Neuronal stem cell (in vitro differentiated cells): ENCODE measurements around the gene EIF2B2.

Experiments
- DNase-seq: peaks from one replicate; pipeline ENCODE4 v3.0.0-alpha.2; 2013; ENCODE audit warnings: low spot score
- H2AFZ ChIP-seq: one replicate; pipeline ENCODE4 v1.6.1; 2013; ENCODE audit warnings: mild to moderate bottlenecking, low read length, inconsistent platforms
- H2AK5ac ChIP-seq: 2 replicates; pipeline ENCODE4 v1.6.1; 2013; ENCODE audit warnings: low read depth, mild to moderate bottlenecking, inconsistent platforms, low read length, moderate library complexity, mixed read lengths
- H2BK120ac ChIP-seq: 2 replicates; pipeline ENCODE4 v1.6.1; 2013; ENCODE audit warnings: low read depth, mild to moderate bottlenecking, inconsistent platforms, low read length, moderate library complexity, mixed read lengths
- H2BK12ac ChIP-seq: one replicate; pipeline ENCODE4 v1.6.1; 2013; ENCODE audit warnings: low read length, inconsistent platforms
- H2BK15ac ChIP-seq: 2 replicates; pipeline ENCODE4 v1.6.1; 2013; ENCODE audit warnings: mild to moderate bottlenecking, low read length, inconsistent platforms, mixed read lengths
- H2BK5ac ChIP-seq: one replicate; pipeline ENCODE4 v1.6.1; 2013; ENCODE audit warnings: inconsistent platforms, mild to moderate bottlenecking, low read length, moderate library complexity
- H3K14ac ChIP-seq: one replicate; pipeline ENCODE4 v1.6.1; 2013; ENCODE audit warnings: low read length, inconsistent platforms
- H3K18ac ChIP-seq: 2 replicates; pipeline ENCODE4 v1.6.1; 2013; ENCODE audit warnings: low read length, inconsistent platforms
- H3K23ac ChIP-seq: 2 replicates; pipeline ENCODE4 v1.6.1; 2013; ENCODE audit warnings: low read depth, mild to moderate bottlenecking, mixed read lengths, low read length, inconsistent platforms; ENCODE audit not compliant: poor library complexity
- H3K27ac ChIP-seq: replicated peaks from 3 replicates; pipeline ENCODE4 v1.5.1; 2013; ENCODE audit warnings: low read length, inconsistent platforms
- H3K27me3 ChIP-seq, 3 experiments: 2 replicates each; pipeline ENCODE4 v1.6.1; 2013; ENCODE audit warnings: low read length in 3 of 3, mild to moderate bottlenecking in 2 of 3, inconsistent platforms in 1 of 3, low read depth in 1 of 3, mixed read lengths in 1 of 3, moderate library complexity in 1 of 3; ENCODE audit not compliant: control insufficient read depth in 3 of 3, insufficient read depth in 3 of 3
- H3K36me3 ChIP-seq, 2 donors: replicated peaks in 1 of 2; 2 replicates each; pipeline ENCODE4 v1.6.1; 2013; ENCODE audit warnings: low read length in 2 of 2; ENCODE audit not compliant: control insufficient read depth in 2 of 2, insufficient read depth in 2 of 2
- H3K4ac ChIP-seq: 2 replicates; pipeline ENCODE4 v1.6.1; 2013; ENCODE audit warnings: inconsistent platforms, mild to moderate bottlenecking, low read length, moderate library complexity
- H3K4me1 ChIP-seq, 2 donors: 1 replicate in 1 of 2; 2 replicates in 1 of 2; pipeline ENCODE4 v1.6.1; 2013; ENCODE audit warnings: low read length in 2 of 2, low read depth in 1 of 2; ENCODE audit not compliant: control insufficient read depth in 2 of 2, insufficient read depth in 1 of 2
- H3K4me2 ChIP-seq: one replicate; pipeline ENCODE4 v1.6.1; 2013; ENCODE audit warnings: mild to moderate bottlenecking, low read length, inconsistent platforms; ENCODE audit not compliant: insufficient read depth, poor library complexity, severe bottlenecking
- H3K4me3 ChIP-seq, 2 donors: 2 replicates each; pipeline ENCODE4 v1.5.1; 2013; ENCODE audit warnings: low read length in 2 of 2, mild to moderate bottlenecking in 2 of 2, inconsistent platforms in 1 of 2, moderate library complexity in 1 of 2
- H3K79me1 ChIP-seq: one replicate; pipeline ENCODE4 v1.6.1; 2013; ENCODE audit warnings: low read depth, mild to moderate bottlenecking, inconsistent platforms, low read length, moderate library complexity
- H3K9ac ChIP-seq: one replicate; pipeline ENCODE4 v1.6.1; 2013; ENCODE audit warnings: mild to moderate bottlenecking, low read depth, low read length, inconsistent platforms; ENCODE audit not compliant: poor library complexity
- H3K9me3 ChIP-seq, 2 donors: replicated peaks in 1 of 2; 2 replicates each; pipeline versions ENCODE3 to v1.6.1; 2013; ENCODE audit warnings: low read length in 2 of 2, mild to moderate bottlenecking in 2 of 2, inconsistent platforms in 1 of 2, low read depth in 1 of 2, mixed read lengths in 1 of 2, moderate library complexity in 1 of 2; ENCODE audit not compliant: control insufficient read depth in 2 of 2, insufficient read depth in 1 of 2
- H4K8ac ChIP-seq: one replicate; pipeline ENCODE4 v1.6.1; 2013; ENCODE audit warnings: low read depth, mild to moderate bottlenecking, inconsistent platforms, low read length, moderate library complexity
- H4K91ac ChIP-seq: one replicate; pipeline ENCODE4 v1.6.1; 2013; ENCODE audit warnings: low read length, low read depth, mild to moderate bottlenecking, inconsistent platforms; ENCODE audit not compliant: poor library complexity
- WGBS, 2 donors: extraction: QIAGEN DNeasy Blood & Tissue Kit; methylation state at CpG; one replicate each; pipeline ENCODE4 v1.1.7; 2013; ENCODE audit warnings: missing lambda C conversion rate in 2 of 2, mixed read lengths in 1 of 2; ENCODE audit not compliant: insufficient read length in 2 of 2, insufficient replicate concordance in 1 of 2; ENCODE audit errors: extremely low coverage in 2 of 2; 5-methylcytosine and 5-hydroxymethylcytosine counted together

The EIF2B2 gene

GRCh38 chr14:74981833-74982232 is 20.9 kb upstream of the EIF2B2 start:
- Histone ChIP-seq H3K4me3 (no peak overlapping the region), H3K14ac (no peak overlapping the region), H4K91ac (no peak overlapping the region), H4K8ac (no peak overlapping the region), H3K79me1 (no peaks in the 10 kb centered on the region), H3K36me3 (no peaks in the 10 kb centered on the region), H3K4ac (no peak overlapping the region), H2BK120ac (no peak overlapping the region), H3K23ac (no peak overlapping the region), H3K18ac (no peak overlapping the region), H2AK5ac (peak overlapping the region; percentile 48), H3K4me2 (no peak overlapping the region), H3K27ac (no peak overlapping the region), H3K9ac (no peak overlapping the region), H2BK15ac (no peak overlapping the region), H2AFZ (no peak overlapping the region), H2BK12ac (no peak overlapping the region), H3K4me1 (peaks cover 37 to 39% of the 10 kb centered on the region in 2 donors), H3K27me3 (no peaks in the 10 kb centered on the region), H3K9me3 (no peaks in the 10 kb centered on the region), H2BK5ac (no peak overlapping the region)
- WGBS, 2 donors = no CpG with 5 or more reads among the region's 5 CpGs
- no peak for DNase-seq

GRCh38 chr14:74982661-74983060 is 20.1 kb upstream of the EIF2B2 start:
- H4K91ac ChIP-seq = no peak overlapping the region

GRCh38 chr14:74983343-74983742 is 19.4 kb upstream of the EIF2B2 start:
- Histone ChIP-seq H2BK15ac (no peak overlapping the region), H4K8ac (no peak overlapping the region), H3K23ac (no peak overlapping the region), H3K27ac (no peak overlapping the region), H3K9ac (no peak overlapping the region), H3K14ac (no peak overlapping the region), H3K4me1 (peaks cover 31 to 32% of the 10 kb centered on the region in 2 donors), H4K91ac (no peak overlapping the region), H2BK120ac (no peak overlapping the region), H3K4me2 (no peak overlapping the region), H2BK12ac (no peak overlapping the region), H3K79me1 (no peaks in the 10 kb centered on the region), H2AFZ (no peak overlapping the region), H3K4ac (no peak overlapping the region), H3K4me3 (no peak overlapping the region), H3K18ac (no peak overlapping the region), H2BK5ac (no peak overlapping the region), H3K27me3 (no peaks in the 10 kb centered on the region), H3K9me3 (no peaks in the 10 kb centered on the region), H3K36me3 (no peaks in the 10 kb centered on the region), H2AK5ac (no peak overlapping the region)
- no peak for DNase-seq
- WGBS, 2 donors = no CpG with 5 or more reads among the region's 1 CpG

More at GRCh38 chr14:74982661-74983060, 20.1 kb upstream of the EIF2B2 start:
- no peak overlapping the region for H2BK120ac ChIP-seq
- no peaks in the 10 kb centered on the region for H3K9me3 ChIP-seq
- no peak overlapping the region for H3K4ac ChIP-seq
- H2BK15ac ChIP-seq = no peak overlapping the region
- no peak overlapping the region for H3K23ac ChIP-seq
- H2BK5ac ChIP-seq = no peak overlapping the region
- no peak overlapping the region for H3K14ac ChIP-seq
- no peak overlapping the region for H2BK12ac ChIP-seq
- no peak overlapping the region for H3K4me2 ChIP-seq
- H3K9ac ChIP-seq = no peak overlapping the region
- no CpG with 5 or more reads among the region's 4 CpGs for WGBS, 2 donors
- H2AFZ ChIP-seq = no peak overlapping the region
- H4K8ac ChIP-seq = no peak overlapping the region
- no peak for DNase-seq
- no peak overlapping the region for H3K4me3 ChIP-seq
- no peaks in the 10 kb centered on the region for H3K79me1 ChIP-seq
- H2AK5ac ChIP-seq = no peak overlapping the region
- H3K27ac ChIP-seq = no peak overlapping the region
- H3K18ac ChIP-seq = peak overlapping the region; percentile 35
- no peaks in the 10 kb centered on the region for H3K27me3 ChIP-seq
- H3K4me1 ChIP-seq = peaks cover 34 to 37% of the 10 kb centered on the region in 2 donors
- no peaks in the 10 kb centered on the region for H3K36me3 ChIP-seq

- Histone ChIP-seq H3K4me1 (peaks cover 23% of the 10 kb centered on the region in 2 donors), H2BK5ac (no peak overlapping the region), H3K4ac (no peak overlapping the region), H3K27me3 (no peaks in the 10 kb centered on the region), H2BK120ac (peak overlapping the region; percentile 20), H3K23ac (no peak overlapping the region), H3K4me2 (no peak overlapping the region), H2BK15ac (no peak overlapping the region), H2AK5ac (peak overlapping the region; percentile 22), H3K79me1 (no peaks in the 10 kb centered on the region), H4K91ac (no peak overlapping the region), H3K9me3 (no peaks in the 10 kb centered on the region), H4K8ac (no peak overlapping the region), H3K14ac (no peak overlapping the region), H3K9ac (peak overlapping the region; percentile 10), H3K27ac (no peak overlapping the region), H3K36me3 (no peaks in the 10 kb centered on the region), H3K4me3 (no peak overlapping the region), H3K18ac (peak overlapping the region; percentile 74), H2AFZ (peak overlapping the region; percentile 49), H2BK12ac (no peak overlapping the region)
- WGBS, 2 donors = no CpG with 5 or more reads among the region's 16 CpGs
- DNase-seq = no peak
These were observed 18.3 kb upstream of the EIF2B2 start for GRCh38 chr14:74984236-74985027.
